Measurements from ENCODE around the gene YY1.

DNA sequence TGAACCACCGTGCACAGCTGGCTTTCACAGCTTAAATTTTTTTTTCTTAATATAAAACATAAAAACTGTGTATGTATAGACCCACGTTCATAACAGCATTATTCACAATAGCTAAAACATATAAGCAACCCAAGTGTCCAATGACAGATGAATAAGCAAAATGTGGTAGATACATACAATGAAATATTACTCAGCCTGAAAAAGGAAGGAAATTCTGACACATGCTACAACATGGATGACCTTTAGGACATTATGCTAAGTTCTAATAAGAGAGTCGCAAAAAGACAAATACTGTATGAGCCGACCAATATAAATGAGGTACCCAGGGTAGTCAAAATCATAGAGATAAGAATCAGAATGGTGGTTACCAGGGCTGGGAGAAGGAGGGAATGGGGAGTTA, 13.8 kb upstream of the YY1 start:
- TF ChIP-seq, protein P1, sequence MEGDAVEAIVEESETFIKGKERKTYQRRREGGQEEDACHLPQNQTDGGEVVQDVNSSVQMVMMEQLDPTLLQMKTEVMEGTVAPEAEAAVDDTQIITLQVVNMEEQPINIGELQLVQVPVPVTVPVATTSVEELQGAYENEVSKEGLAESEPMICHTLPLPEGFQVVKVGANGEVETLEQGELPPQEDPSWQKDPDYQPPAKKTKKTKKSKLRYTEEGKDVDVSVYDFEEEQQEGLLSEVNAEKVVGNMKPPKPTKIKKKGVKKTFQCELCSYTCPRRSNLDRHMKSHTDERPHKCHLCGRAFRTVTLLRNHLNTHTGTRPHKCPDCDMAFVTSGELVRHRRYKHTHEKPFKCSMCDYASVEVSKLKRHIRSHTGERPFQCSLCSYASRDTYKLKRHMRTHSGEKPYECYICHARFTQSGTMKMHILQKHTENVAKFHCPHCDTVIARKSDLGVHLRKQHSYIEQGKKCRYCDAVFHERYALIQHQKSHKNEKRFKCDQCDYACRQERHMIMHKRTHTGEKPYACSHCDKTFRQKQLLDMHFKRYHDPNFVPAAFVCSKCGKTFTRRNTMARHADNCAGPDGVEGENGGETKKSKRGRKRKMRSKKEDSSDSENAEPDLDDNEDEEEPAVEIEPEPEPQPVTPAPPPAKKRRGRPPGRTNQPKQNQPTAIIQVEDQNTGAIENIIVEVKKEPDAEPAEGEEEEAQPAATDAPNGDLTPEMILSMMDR (IDR thresholded peaks at IDR 0.05): no peak
- no peak for TF ChIP-seq EZH2phosphoT487 (IDR thresholded peaks at IDR 0.05)

Data from neural progenitor cell (in vitro differentiated cells).